ENCODE results near the gene SRD5A2. TPM values are rescaled to one million over a fixed set of nuclear protein-coding genes. Genes with fewer than 3 reads are reported as not detected.

The SRD5A2 gene
- total RNA-seq, 2 experiments from 2014 or later: not detected

GRCh38 chr2:31555967-31556706, 24.6 kb downstream of the SRD5A2 start:
- H3K4me3 Mint-ChIP-seq: no peak overlapping the region
- H3K9me3 Mint-ChIP-seq: peaks cover 16% of the 10 kb centered on the region
- DNase-seq (no peak), ATAC-seq (no peak)
- no peaks in the 10 kb centered on the region for H3K4me1 Mint-ChIP-seq (ENCODE audit: low read depth)
- CTCF ChIA-PET: no interaction called here
- no peak for TF ChIP-seq CTCF (IDR thresholded peaks at IDR 0.05)
- POLR2A ChIA-PET: no interaction called here
- H3K27me3 Mint-ChIP-seq: no peaks in the 10 kb centered on the region
- intact Hi-C loops (cut with micrococcal nuclease): no loop called here
- H3K27ac Mint-ChIP-seq: no peak overlapping the region
- no peaks in the 10 kb centered on the region for H3K36me3 Mint-ChIP-seq (ENCODE audit: low read depth)

DNA sequence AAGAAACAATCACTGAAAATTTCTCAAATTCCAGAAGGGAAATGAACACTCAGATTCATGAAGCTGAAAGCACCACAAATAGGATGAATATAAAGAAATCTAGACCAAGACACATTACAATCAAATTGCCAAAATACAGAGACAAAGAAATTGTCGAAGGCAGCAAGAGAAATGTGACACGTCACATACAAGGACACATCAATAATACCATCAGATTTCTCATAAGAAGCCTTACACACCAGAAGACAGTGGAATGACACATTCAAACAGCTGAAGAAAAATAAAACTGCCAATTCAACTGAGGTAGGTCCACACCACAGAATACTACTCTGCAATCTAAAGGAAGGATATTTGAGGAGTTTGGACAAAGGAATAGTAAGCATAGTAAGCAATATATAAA, 27.4 kb downstream of the SRD5A2 start:
- H3K36me3 Mint-ChIP-seq (ENCODE audit: low read depth): no peaks in the 10 kb centered on the region
- H3K27me3 Mint-ChIP-seq: peaks cover 2% of the 10 kb centered on the region
- intact Hi-C loops (cut with micrococcal nuclease): no loop called here
- TF ChIP-seq CTCF (IDR thresholded peaks at IDR 0.05): no peak
- H3K9me3 Mint-ChIP-seq: peaks cover 16% of the 10 kb centered on the region
- no peak overlapping the region for H3K27ac Mint-ChIP-seq
- ChIA-PET POLR2A (interaction anchor here (0.6 kb wide), 1 partner anchor 10 kb away, joined by 3 read pairs; no protein-coding TSS in a partner anchor), CTCF (no interaction called here)
- no peak for ATAC-seq
- no peak for DNase-seq
- H3K4me3 Mint-ChIP-seq: no peak overlapping the region
- H3K4me1 Mint-ChIP-seq (ENCODE audit: low read depth): no peaks in the 10 kb centered on the region

GRCh38 chr2:31547485-31547884, 33.3 kb downstream of the SRD5A2 start:
- Mint-ChIP-seq H3K4me1 (ENCODE audit: low read depth) (no peaks in the 10 kb centered on the region), H3K9me3 (peaks cover 8% of the 10 kb centered on the region), H3K27ac (no peak overlapping the region), H3K36me3 (ENCODE audit: low read depth) (no peaks in the 10 kb centered on the region), H3K27me3 (peaks cover 7% of the 10 kb centered on the region), H3K4me3 (no peak overlapping the region)
- ATAC-seq: no peak
- intact Hi-C loops (cut with micrococcal nuclease): no loop called here
- no peak for DNase-seq
- CTCF ChIA-PET: no interaction called here
- POLR2A ChIA-PET: no interaction called here
- no peak for TF ChIP-seq CTCF (IDR thresholded peaks at IDR 0.05)

GRCh38 chr2:31541853-31542252, 38.9 kb downstream of the SRD5A2 start:
- Mint-ChIP-seq H3K4me1 (ENCODE audit: low read depth) (no peaks in the 10 kb centered on the region), H3K4me3 (no peak overlapping the region), H3K27ac (no peak overlapping the region), H3K9me3 (peaks cover 10% of the 10 kb centered on the region), H3K27me3 (peaks cover 12% of the 10 kb centered on the region), H3K36me3 (ENCODE audit: low read depth) (no peaks in the 10 kb centered on the region)
- no peak for DNase-seq
- intact Hi-C loops (cut with micrococcal nuclease): no loop called here
- ChIA-PET CTCF (no interaction called here), POLR2A (no interaction called here)
- ATAC-seq: no peak
- TF ChIP-seq CTCF (IDR thresholded peaks at IDR 0.05): no peak

GRCh38 chr2:31539505-31539904, 41.2 kb downstream of the SRD5A2 start:
- Mint-ChIP-seq H3K9me3 (peaks cover 7% of the 10 kb centered on the region), H3K27me3 (peaks cover 15% of the 10 kb centered on the region), H3K27ac (no peak overlapping the region), H3K4me1 (ENCODE audit: low read depth) (no peaks in the 10 kb centered on the region), H3K36me3 (ENCODE audit: low read depth) (no peaks in the 10 kb centered on the region), H3K4me3 (no peak overlapping the region)
- POLR2A ChIA-PET: no interaction called here
- ATAC-seq (no peak), DNase-seq (no peak)
- intact Hi-C loops (cut with micrococcal nuclease): no loop called here
- CTCF ChIA-PET: no interaction called here
- TF ChIP-seq CTCF (IDR thresholded peaks at IDR 0.05): no peak

All from activated CD8-positive, alpha-beta T cell treated with anti-CD3 and anti-CD28 coated beads for 36 hours (primary cell).